Measurements from ENCODE around the gene PRKACB. TPM values are rescaled to one million over a fixed set of nuclear protein-coding genes. Genes with fewer than 3 reads are reported as not detected.

The PRKACB gene
- total RNA-seq, 2 donors from 2014 or later: 25.2 to 35.0 TPM

DNA sequence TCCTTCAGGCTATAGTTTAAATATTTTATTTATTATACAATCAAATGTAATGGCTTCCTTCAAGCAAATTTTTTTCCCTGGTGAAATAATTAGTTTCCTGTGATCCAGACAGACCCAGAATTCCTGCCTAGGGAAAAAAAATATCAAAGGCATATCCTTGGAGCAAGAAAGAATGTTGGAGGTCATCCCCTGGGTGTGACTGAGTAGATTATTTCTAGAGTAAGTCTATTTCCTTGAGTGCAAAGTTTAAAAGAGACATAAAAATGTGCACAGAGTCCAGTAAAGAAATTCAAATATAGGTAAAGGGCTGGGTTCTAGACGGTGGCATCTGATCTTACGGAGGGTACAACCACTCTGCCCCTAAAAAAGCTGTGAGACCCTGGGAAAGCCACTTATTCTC, 125.2 kb downstream of the PRKACB start:
- Histone ChIP-seq H3K27ac (no peak overlapping the region), H3K4me1 (no peaks in the 10 kb centered on the region), H3K9me3 (no peaks in the 10 kb centered on the region), H3K4me3 (no peak overlapping the region), H3K36me3 (no peaks in the 10 kb centered on the region), H3K27me3 (no peaks in the 10 kb centered on the region)
- TF ChIP-seq, protein P1, sequence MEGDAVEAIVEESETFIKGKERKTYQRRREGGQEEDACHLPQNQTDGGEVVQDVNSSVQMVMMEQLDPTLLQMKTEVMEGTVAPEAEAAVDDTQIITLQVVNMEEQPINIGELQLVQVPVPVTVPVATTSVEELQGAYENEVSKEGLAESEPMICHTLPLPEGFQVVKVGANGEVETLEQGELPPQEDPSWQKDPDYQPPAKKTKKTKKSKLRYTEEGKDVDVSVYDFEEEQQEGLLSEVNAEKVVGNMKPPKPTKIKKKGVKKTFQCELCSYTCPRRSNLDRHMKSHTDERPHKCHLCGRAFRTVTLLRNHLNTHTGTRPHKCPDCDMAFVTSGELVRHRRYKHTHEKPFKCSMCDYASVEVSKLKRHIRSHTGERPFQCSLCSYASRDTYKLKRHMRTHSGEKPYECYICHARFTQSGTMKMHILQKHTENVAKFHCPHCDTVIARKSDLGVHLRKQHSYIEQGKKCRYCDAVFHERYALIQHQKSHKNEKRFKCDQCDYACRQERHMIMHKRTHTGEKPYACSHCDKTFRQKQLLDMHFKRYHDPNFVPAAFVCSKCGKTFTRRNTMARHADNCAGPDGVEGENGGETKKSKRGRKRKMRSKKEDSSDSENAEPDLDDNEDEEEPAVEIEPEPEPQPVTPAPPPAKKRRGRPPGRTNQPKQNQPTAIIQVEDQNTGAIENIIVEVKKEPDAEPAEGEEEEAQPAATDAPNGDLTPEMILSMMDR (IDR thresholded peaks at IDR 0.05): no peak
- no peak for DNase-seq (ENCODE audit: low spot score)

DNA sequence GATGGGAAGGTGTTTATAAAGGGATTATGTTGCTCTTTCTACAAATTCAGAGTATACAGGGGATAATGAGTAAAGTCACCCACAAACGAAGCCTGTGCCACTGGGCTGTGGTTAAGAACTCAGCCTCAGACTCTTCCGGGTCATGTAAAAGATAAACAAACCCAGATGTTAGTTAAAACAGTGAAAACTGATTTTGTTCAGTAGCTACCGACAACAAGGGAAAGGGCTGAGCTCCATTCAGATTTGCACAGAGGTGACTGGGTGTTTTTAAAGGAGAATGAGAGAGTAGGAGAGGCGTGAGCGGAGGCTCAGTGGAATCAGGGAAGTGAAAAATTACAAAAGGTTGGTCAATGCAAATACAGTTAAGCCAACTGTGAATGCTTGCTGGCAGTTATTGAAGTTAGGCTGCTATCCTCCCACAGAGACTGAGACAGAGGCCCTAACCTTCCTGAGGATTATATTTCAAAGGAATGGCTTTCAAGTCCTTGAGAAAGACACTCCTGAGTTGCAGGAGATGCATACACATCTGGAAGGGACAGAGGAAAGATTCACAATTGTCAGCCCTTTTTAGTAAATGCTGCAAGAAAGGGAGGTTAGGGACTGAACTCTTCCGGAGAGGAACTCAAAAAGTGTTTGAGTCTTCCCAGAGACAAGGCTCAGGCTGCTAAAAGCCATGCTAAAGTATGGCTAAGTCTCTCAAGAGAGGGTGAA, 127.5 kb downstream of the PRKACB start:
- Histone ChIP-seq H3K36me3 (no peaks in the 10 kb centered on the region), H3K4me1 (no peaks in the 10 kb centered on the region), H3K4me3 (no peak overlapping the region), H3K27ac (no peak overlapping the region), H3K27me3 (no peaks in the 10 kb centered on the region), H3K9me3 (no peaks in the 10 kb centered on the region)
- TF ChIP-seq, protein P1 (IDR thresholded peaks at IDR 0.05): no peak
- DNase-seq (ENCODE audit: low spot score): no peak

DNA sequence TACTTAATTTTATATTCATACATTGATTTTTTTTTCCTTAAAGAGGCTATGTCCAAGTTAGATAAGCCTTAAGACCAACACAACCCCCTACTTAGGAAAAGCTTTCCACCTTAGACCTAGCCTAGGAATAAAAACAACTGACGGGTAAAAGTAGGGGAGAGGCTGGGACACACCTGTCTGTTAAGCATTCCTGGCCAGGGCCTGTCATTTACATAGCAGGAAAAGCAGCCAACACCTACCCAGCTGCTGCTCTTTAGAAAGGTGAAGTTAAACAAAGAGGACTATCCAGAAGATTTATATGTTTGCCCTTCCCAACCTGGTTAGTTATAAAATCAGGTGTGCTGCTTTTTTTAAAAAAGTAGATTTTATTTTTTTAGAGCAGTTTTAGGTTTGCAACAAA, 128.3 kb downstream of the PRKACB start:
- Histone ChIP-seq H3K9me3 (no peaks in the 10 kb centered on the region), H3K27ac (no peak overlapping the region), H3K4me3 (no peak overlapping the region), H3K27me3 (no peaks in the 10 kb centered on the region), H3K36me3 (no peaks in the 10 kb centered on the region), H3K4me1 (no peaks in the 10 kb centered on the region)
- TF ChIP-seq, protein P1 (IDR thresholded peaks at IDR 0.05): no peak
- no peak for DNase-seq (ENCODE audit: low spot score)

DNA sequence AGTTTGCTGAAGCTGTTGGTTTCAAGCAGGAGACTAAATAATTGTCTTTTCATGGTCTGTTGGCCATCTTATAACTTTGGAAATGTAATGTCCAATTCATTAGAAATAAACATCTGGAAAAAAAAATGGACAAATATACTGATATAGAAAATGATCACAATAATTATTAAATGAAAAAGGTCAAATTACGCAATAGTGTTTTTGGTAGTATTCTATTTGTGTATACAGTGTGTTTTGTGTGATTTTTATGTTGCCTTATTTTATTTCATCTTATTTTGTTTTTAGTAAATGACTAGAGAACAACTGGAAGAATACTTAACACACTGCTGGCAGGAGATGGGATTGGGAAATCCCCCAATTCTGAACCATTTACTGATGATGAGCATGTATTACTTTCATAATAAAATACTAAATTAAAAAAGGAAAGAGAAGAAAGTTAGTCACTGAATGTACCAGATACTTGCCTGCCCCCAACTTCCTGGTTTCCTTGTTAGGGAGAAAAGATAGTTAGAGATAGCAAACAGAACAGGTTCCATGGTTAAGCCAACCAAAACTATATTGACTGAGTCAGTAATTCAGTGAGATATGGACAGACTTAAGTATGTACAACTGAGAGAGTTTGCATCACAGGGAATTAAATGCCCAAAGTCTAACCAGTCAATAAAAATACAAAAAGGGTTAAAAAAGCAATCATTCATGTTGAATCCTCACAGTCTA, 133.4 kb downstream of the PRKACB start:
- no peak overlapping the region for H3K4me3 ChIP-seq
- no peaks in the 10 kb centered on the region for H3K4me1 ChIP-seq
- TF ChIP-seq, protein P1 (IDR thresholded peaks at IDR 0.05): no peak
- H3K27ac ChIP-seq: no peak overlapping the region
- H3K36me3 ChIP-seq: no peaks in the 10 kb centered on the region
- H3K27me3 ChIP-seq: no peaks in the 10 kb centered on the region
- H3K9me3 ChIP-seq: no peaks in the 10 kb centered on the region
- no peak for DNase-seq (ENCODE audit: low spot score)

DNA sequence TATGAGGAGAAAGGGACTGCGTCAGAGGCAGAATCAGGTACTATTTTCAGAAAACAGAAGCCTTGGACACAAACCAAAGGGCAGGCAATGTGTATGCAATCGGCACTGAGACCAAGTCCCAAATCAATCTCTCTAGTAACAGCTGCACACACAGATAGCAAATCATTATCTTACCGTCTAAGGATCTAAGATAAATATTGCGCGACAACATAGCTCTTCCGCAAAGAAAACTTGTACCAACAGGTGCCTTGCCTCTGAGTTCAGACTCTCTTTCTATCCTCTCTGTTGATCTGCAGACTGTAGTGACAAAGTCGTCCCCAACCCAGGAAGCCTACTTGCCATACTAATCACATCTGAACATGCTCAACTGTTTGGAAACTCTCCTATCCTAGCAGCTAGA, 134.8 kb downstream of the PRKACB start:
- no peaks in the 10 kb centered on the region for H3K36me3 ChIP-seq
- DNase-seq (ENCODE audit: low spot score): no peak
- no peaks in the 10 kb centered on the region for H3K27me3 ChIP-seq
- TF ChIP-seq, protein P1 (IDR thresholded peaks at IDR 0.05): no peak
- H3K9me3 ChIP-seq: no peaks in the 10 kb centered on the region
- no peaks in the 10 kb centered on the region for H3K4me1 ChIP-seq
- no peak overlapping the region for H3K27ac ChIP-seq
- no peak overlapping the region for H3K4me3 ChIP-seq
